ENCODE results near the gene LCN12. TPM values are rescaled to one million over a fixed set of nuclear protein-coding genes. Genes with fewer than 3 reads are reported as not detected.

LCN12 gene
- total RNA-seq, 1 experiment from 2014 or later, result 4.2 TPM

DNA sequence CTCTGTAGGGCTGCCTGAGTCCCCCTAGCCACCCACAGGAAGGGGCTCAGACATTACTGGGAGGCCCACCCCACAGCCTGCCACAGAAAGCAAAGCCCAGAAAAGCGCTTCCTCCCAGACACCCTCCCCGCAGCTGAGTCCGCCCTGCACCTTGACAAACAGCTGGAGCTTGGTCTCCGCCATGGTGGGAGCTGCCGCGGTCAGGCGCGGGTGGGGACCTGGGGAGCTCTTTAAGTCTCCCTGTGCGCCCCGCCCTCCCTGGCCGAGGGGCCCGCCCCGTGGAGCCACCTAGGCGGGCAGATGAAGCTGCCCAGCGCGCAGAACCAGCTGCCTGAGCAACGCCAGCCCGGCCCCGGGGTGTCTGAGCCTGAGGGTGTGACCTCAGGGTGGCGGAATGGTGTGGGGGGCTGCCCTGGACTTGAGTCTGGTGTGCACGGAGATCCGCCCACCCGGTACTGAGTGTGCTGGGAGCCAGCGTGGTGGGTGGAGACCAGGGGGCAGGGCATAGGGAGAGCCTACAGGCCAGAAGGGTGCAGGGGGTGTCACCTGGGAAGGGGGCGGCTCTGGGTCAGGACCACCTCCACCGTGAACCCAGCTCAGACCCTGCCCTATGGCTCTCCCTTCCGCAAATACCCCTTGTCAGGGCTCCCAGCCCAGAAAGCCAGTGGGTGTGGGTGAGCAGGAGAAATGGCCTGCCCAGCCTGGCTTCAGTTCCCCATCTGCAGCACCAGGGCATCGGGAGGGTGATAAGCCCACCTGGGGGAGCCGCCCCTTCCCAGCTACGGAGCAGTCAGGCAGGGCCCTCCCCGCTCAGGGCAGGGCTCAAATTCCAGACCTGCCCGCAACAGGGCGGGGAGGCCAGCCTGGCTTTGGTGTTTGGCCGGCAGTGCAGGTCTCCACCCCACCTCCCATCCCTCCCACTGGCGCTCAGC lies 44.6 kb downstream of the LCN12 start, which contains the start of gene CLIC3 (continued):
- no peak for TF ChIP-seq ZNF274 (IDR thresholded peaks at IDR 0.05; ENCODE audit: low read depth, low read length)

DNA sequence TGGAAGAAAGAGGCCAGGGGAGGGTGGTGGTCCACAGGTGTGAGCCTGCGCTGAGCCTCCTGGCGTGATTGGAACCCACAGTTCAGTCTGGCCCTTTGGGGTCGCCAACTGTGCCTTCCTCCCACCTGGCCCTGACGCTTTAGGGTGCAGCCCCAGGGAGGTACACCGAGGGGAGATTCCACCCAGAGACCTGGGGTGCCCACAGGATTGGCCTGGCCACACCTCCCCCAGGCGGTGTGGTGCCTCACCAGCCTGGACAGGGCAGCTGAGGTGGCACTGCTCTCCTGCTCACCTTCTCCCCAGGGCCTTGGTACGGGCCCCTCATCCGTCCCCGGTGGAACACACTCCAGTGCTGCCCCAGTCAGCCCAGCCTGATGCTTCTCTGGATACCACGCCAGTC lies 45.3 kb downstream of the LCN12 start:
- intact Hi-C loops (cut with micrococcal nuclease), result no loop called here
- RAD21 ChIA-PET (ENCODE audit: low non-redundant PET in 1 of 2, low total read pairs in 2 of 2, uncharacterized antibody in 2 of 2, unreplicated experiment in 2 of 2), result no interaction called here
- Histone ChIP-seq H3K27ac (ENCODE audit: low read depth, low read length) (peak overlapping the region; percentile 95), H4K20me1 (ENCODE audit: insufficient read depth) (no peaks in the 10 kb centered on the region), H3K4me3 (replicated peaks in 1 of 2; ENCODE audit: low read depth in 1 of 2, low read length in 2 of 2) (peak overlapping the region; percentile 40 to 56; a peak in 3 of 4 replicates), H3K36me3 (ENCODE audit: control insufficient read depth in 1 of 2, insufficient read depth in 2 of 2, low read length in 2 of 2) (peaks cover 0 to 12% of the 10 kb centered on the region in 2 experiments; a peak in 2 of 4 replicates), H3K27me3 (ENCODE audit: insufficient read depth, low read length) (no peaks in the 10 kb centered on the region), H3K4me2 (ENCODE audit: low read length) (peak overlapping the region; percentile 88), H3K9ac (ENCODE audit: low read length) (peak overlapping the region; percentile 57), H3K9me3 (ENCODE audit: control insufficient read depth in 1 of 2, insufficient read depth in 1 of 2, low read depth in 1 of 2, low read length in 2 of 2) (no peaks in the 10 kb centered on the region), H2AFZ (ENCODE audit: low read depth, low read length, poor library complexity, severe bottlenecking) (no peak overlapping the region), H3K79me2 (ENCODE audit: insufficient read depth, low read length) (peaks cover 19% of the 10 kb centered on the region), H3K4me1 (ENCODE audit: control insufficient read depth in 1 of 2, insufficient read depth in 2 of 2, low read length in 2 of 2) (peaks cover 53 to 82% of the 10 kb centered on the region in 2 experiments), H3K9me2 (ENCODE audit: insufficient read depth) (no peaks in the 10 kb centered on the region)
- peak; percentile 8 for ATAC-seq
- BruUV-seq (replicated peaks), result no TSS peak
- TF ChIP-seq YY1 (IDR thresholded peaks at IDR 0.05; ENCODE audit: extremely low read depth, insufficient replicate concordance, low read depth, low read length) (no peak), ZFX (IDR thresholded peaks at IDR 0.05) (no peak), ELF1 (IDR thresholded peaks at IDR 0.05; ENCODE audit: borderline replicate concordance, low read depth) (no peak), POLR2AphosphoS5 (IDR thresholded peaks at IDR 0.05; ENCODE audit: low read depth, low read length) (no peak), JUND (IDR thresholded peaks at IDR 0.05) (no peak), EZH2 (IDR thresholded peaks at IDR 0.05) (no peak), POLR2A (IDR thresholded peaks at IDR 0.05; ENCODE audit: borderline replicate concordance, extremely low read depth, insufficient read depth, insufficient read length) (no peak), FOSL1 (IDR thresholded peaks at IDR 0.05; ENCODE audit: low read depth) (no peak), CBX3 (IDR thresholded peaks at IDR 0.05; ENCODE audit: low read depth) (no peak), SRF (IDR thresholded peaks at IDR 0.05; ENCODE audit: low read depth) (no peak), EZH2phosphoT487 (IDR thresholded peaks at IDR 0.05; ENCODE audit: borderline replicate concordance) (no peak)
- TF ChIP-seq, protein P1, sequence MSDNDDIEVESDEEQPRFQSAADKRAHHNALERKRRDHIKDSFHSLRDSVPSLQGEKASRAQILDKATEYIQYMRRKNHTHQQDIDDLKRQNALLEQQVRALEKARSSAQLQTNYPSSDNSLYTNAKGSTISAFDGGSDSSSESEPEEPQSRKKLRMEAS (IDR thresholded peaks at IDR 0.05), result no peak
- no peak for DNase-seq (ENCODE audit: low read depth, low spot score)
- POLR2A ChIA-PET, result no interaction called here
- CTCF ChIA-PET, result no interaction called here
